ENCODE measurements around the gene LDHD. TPM values are rescaled to one million over a fixed set of nuclear protein-coding genes. Genes with fewer than 3 reads are reported as not detected.

Gene LDHD
- total and polyA plus RNA-seq, 2 of the 13 experiments (the other 11 are each of a cell fraction or from before 2014, with no cell fraction given), result 9.1 to 9.8 TPM

DNA sequence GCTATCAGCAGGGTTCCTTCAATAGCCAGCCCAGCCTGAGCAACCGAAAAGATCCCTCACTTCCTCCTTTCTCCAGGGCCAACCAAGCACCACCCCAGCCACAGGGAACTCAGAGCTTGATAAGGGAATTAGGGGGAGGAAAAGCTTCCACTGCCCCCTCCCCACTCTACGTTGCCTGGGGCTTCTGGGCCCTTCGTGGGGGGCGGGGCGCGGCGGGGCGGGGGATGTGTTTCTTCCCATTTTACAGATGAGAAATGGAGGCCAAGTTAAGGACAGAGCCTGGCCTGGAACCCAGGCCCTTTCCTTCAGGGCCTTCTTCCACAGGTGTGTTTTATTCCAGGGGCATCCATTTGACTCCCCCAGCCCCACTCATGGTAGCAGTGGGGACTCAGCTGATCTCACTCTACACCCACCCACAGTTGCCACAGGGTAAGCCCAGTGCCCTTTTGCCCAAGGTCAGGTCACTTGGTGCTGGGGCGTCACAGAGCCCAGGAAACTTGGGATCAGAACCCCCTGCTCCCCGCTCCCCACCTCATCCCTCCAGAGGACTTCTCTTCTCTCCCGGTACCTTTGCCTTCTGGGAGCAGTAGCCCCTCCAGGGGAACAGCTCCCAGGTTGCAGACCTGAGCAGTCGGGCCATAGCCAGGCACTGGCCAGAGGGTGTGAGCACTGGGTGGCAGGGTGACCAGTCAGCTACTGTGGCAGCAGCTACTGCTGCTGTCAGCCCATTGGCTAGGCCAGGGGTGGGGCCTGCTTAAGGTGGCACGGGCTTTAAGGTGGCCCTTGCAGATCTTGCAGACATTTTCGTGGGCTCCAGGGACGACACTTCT lies at the start of gene LDHD (continued):
- TF ChIP-seq, protein P1, sequence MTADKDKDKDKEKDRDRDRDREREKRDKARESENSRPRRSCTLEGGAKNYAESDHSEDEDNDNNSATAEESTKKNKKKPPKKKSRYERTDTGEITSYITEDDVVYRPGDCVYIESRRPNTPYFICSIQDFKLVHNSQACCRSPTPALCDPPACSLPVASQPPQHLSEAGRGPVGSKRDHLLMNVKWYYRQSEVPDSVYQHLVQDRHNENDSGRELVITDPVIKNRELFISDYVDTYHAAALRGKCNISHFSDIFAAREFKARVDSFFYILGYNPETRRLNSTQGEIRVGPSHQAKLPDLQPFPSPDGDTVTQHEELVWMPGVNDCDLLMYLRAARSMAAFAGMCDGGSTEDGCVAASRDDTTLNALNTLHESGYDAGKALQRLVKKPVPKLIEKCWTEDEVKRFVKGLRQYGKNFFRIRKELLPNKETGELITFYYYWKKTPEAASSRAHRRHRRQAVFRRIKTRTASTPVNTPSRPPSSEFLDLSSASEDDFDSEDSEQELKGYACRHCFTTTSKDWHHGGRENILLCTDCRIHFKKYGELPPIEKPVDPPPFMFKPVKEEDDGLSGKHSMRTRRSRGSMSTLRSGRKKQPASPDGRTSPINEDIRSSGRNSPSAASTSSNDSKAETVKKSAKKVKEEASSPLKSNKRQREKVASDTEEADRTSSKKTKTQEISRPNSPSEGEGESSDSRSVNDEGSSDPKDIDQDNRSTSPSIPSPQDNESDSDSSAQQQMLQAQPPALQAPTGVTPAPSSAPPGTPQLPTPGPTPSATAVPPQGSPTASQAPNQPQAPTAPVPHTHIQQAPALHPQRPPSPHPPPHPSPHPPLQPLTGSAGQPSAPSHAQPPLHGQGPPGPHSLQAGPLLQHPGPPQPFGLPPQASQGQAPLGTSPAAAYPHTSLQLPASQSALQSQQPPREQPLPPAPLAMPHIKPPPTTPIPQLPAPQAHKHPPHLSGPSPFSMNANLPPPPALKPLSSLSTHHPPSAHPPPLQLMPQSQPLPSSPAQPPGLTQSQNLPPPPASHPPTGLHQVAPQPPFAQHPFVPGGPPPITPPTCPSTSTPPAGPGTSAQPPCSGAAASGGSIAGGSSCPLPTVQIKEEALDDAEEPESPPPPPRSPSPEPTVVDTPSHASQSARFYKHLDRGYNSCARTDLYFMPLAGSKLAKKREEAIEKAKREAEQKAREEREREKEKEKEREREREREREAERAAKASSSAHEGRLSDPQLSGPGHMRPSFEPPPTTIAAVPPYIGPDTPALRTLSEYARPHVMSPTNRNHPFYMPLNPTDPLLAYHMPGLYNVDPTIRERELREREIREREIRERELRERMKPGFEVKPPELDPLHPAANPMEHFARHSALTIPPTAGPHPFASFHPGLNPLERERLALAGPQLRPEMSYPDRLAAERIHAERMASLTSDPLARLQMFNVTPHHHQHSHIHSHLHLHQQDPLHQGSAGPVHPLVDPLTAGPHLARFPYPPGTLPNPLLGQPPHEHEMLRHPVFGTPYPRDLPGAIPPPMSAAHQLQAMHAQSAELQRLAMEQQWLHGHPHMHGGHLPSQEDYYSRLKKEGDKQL (CRISPR knock-in tag; IDR thresholded peaks at IDR 0.05; ENCODE audit: low read depth), result 0 out of 2 replicates have a peak, but pooled peaks have one; percentile 8
- TF ChIP-seq FOSL2 (CRISPR knock-in tag; IDR thresholded peaks at IDR 0.05) (peak; percentile 59; the same call in 1 of the 2 replicates), HDAC2 (CRISPR knock-in tag; IDR thresholded peaks at IDR 0.05) (peak; percentile 77; the same call in 1 of the 2 replicates), ZFYVE20 (CRISPR knock-in tag; IDR thresholded peaks at IDR 0.05; ENCODE audit: borderline replicate concordance, low read depth) (no peak), NFRKB (IDR thresholded peaks at IDR 0.05) (no peak), ZNF383 (CRISPR knock-in tag; IDR thresholded peaks at IDR 0.05; ENCODE audit: borderline replicate concordance) (peak; percentile 77; the same call in 1 of the 2 replicates), ZBTB20 (CRISPR knock-in tag; IDR thresholded peaks at IDR 0.05; ENCODE audit: borderline replicate concordance, low read depth) (peak; percentile 62; the same call in 1 of the 2 replicates), SATB2 (CRISPR knock-in tag; IDR thresholded peaks at IDR 0.05) (no peak), MIER3 (CRISPR knock-in tag; IDR thresholded peaks at IDR 0.05; ENCODE audit: borderline replicate concordance) (peak; percentile 38; the same call in 1 of the 2 replicates), KDM1A (CRISPR knock-in tag; IDR thresholded peaks at IDR 0.05) (0 out of 2 replicates have a peak, but pooled peaks have one; percentile 47), REL (CRISPR knock-in tag; conservative IDR thresholded peaks at IDR 0.05) (no peak), ZFP36L1 (CRISPR knock-in tag; IDR thresholded peaks at IDR 0.05) (no peak), CCDC6 (CRISPR knock-in tag; IDR thresholded peaks at IDR 0.05) (peak; percentile 77; the same call in 1 of the 2 replicates), ZFP90 (CRISPR knock-in tag; IDR thresholded peaks at IDR 0.05; ENCODE audit: borderline replicate concordance) (0 out of 2 replicates have a peak, but pooled peaks have one; percentile 46), TAF1 (CRISPR knock-in tag; IDR thresholded peaks at IDR 0.05) (peak; percentile 93), MYNN (CRISPR knock-in tag; IDR thresholded peaks at IDR 0.05; ENCODE audit: low read depth) (no peak), ZNF333 (CRISPR knock-in tag; IDR thresholded peaks at IDR 0.05; ENCODE audit: borderline replicate concordance) (no peak)
- TF ChIP-seq, protein P2, sequence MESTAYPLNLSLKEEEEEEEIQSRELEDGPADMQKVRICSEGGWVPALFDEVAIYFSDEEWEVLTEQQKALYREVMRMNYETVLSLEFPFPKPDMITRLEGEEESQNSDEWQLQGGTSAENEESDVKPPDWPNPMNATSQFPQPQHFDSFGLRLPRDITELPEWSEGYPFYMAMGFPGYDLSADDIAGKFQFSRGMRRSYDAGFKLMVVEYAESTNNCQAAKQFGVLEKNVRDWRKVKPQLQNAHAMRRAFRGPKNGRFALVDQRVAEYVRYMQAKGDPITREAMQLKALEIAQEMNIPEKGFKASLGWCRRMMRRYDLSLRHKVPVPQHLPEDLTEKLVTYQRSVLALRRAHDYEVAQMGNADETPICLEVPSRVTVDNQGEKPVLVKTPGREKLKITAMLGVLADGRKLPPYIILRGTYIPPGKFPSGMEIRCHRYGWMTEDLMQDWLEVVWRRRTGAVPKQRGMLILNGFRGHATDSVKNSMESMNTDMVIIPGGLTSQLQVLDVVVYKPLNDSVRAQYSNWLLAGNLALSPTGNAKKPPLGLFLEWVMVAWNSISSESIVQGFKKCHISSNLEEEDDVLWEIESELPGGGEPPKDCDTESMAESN (CRISPR knock-in tag; conservative IDR thresholded peaks at IDR 0.05), result peak; percentile 60; the same call in 1 of the 2 replicates
- TF ChIP-seq, protein P3, sequence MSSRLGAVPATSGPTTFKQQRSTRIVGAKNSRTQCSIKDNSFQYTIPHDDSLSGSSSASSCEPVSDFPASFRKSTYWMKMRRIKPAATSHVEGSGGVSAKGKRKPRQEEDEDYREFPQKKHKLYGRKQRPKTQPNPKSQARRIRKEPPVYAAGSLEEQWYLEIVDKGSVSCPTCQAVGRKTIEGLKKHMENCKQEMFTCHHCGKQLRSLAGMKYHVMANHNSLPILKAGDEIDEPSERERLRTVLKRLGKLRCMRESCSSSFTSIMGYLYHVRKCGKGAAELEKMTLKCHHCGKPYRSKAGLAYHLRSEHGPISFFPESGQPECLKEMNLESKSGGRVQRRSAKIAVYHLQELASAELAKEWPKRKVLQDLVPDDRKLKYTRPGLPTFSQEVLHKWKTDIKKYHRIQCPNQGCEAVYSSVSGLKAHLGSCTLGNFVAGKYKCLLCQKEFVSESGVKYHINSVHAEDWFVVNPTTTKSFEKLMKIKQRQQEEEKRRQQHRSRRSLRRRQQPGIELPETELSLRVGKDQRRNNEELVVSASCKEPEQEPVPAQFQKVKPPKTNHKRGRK (CRISPR knock-in tag; IDR thresholded peaks at IDR 0.05), result no peak
